ENCODE results near the gene PSMD1. TPM values are rescaled to one million over a fixed set of nuclear protein-coding genes. Genes with fewer than 3 reads are reported as not detected.

The PSMD1 gene
- total RNA-seq, 1 donor from 2014 or later = 99.9 TPM

GRCh38 chr2:231127936-231128335, 71.3 kb downstream of the PSMD1 start:
- Mint-ChIP-seq H3K36me3 (ENCODE audit: low read depth) (peaks cover 2% of the 10 kb centered on the region), H3K4me1 (peaks cover 7% of the 10 kb centered on the region), H3K4me3 (no peak overlapping the region), H3K27me3 (no peaks in the 10 kb centered on the region), H3K9me3 (no peaks in the 10 kb centered on the region), H3K27ac (no peak overlapping the region)
- ATAC-seq (ENCODE audit: low read depth) = no peak
- ChIA-PET CTCF (no interaction called here), POLR2A (no interaction called here)
- no peak for DNase-seq
- no peak for TF ChIP-seq CTCF (IDR thresholded peaks at IDR 0.05)
- intact Hi-C loops (cut with micrococcal nuclease) = no loop called here

GRCh38 chr2:231128541-231128940, 71.9 kb downstream of the PSMD1 start:
- Mint-ChIP-seq H3K4me3 (no peak overlapping the region), H3K9me3 (no peaks in the 10 kb centered on the region), H3K36me3 (ENCODE audit: low read depth) (peaks cover 2% of the 10 kb centered on the region), H3K27me3 (no peaks in the 10 kb centered on the region), H3K4me1 (peaks cover 6% of the 10 kb centered on the region), H3K27ac (no peak overlapping the region)
- ChIA-PET POLR2A (no interaction called here), CTCF (no interaction called here)
- no peak for ATAC-seq (ENCODE audit: low read depth)
- DNase-seq = no peak
- intact Hi-C loops (cut with micrococcal nuclease) = no loop called here
- TF ChIP-seq CTCF (IDR thresholded peaks at IDR 0.05) = no peak

GRCh38 chr2:231129216-231129615, 72.5 kb downstream of the PSMD1 start:
- intact Hi-C loops (cut with micrococcal nuclease) = no loop called here
- TF ChIP-seq CTCF (IDR thresholded peaks at IDR 0.05) = no peak
- ATAC-seq (ENCODE audit: low read depth) (no peak), DNase-seq (no peak)
- no peak overlapping the region for H3K4me3 Mint-ChIP-seq
- peaks cover 2% of the 10 kb centered on the region for H3K36me3 Mint-ChIP-seq (ENCODE audit: low read depth)
- no peaks in the 10 kb centered on the region for H3K27me3 Mint-ChIP-seq
- ChIA-PET CTCF (interaction anchor here (1.6 kb wide), 1 partner anchor 283 kb away, joined by 4 read pairs; no protein-coding TSS in a partner anchor), POLR2A (no interaction called here)
- H3K27ac Mint-ChIP-seq = no peak overlapping the region
- H3K9me3 Mint-ChIP-seq = no peaks in the 10 kb centered on the region
- H3K4me1 Mint-ChIP-seq = peaks cover 8% of the 10 kb centered on the region

GRCh38 chr2:231130336-231131056, 73.8 kb downstream of the PSMD1 start:
- no peak overlapping the region for H3K27ac Mint-ChIP-seq
- no peak for TF ChIP-seq CTCF (IDR thresholded peaks at IDR 0.05)
- DNase-seq (no peak), ATAC-seq (ENCODE audit: low read depth) (no peak)
- ChIA-PET CTCF (interaction anchor here (1.6 kb wide), 1 partner anchor 282 kb away, joined by 4 read pairs; no protein-coding TSS in a partner anchor), POLR2A (no interaction called here)
- intact Hi-C loops (cut with micrococcal nuclease) = no loop called here
- H3K36me3 Mint-ChIP-seq (ENCODE audit: low read depth) = peaks cover 2% of the 10 kb centered on the region
- H3K4me3 Mint-ChIP-seq = no peak overlapping the region
- no peaks in the 10 kb centered on the region for H3K27me3 Mint-ChIP-seq
- H3K9me3 Mint-ChIP-seq = no peaks in the 10 kb centered on the region
- peaks cover 16% of the 10 kb centered on the region for H3K4me1 Mint-ChIP-seq

- Mint-ChIP-seq H3K27me3 (no peaks in the 10 kb centered on the region), H3K4me1 (peaks cover 24% of the 10 kb centered on the region), H3K4me3 (no peak overlapping the region), H3K27ac (no peak overlapping the region), H3K9me3 (no peaks in the 10 kb centered on the region), H3K36me3 (ENCODE audit: low read depth) (peaks cover 2% of the 10 kb centered on the region)
- DNase-seq = no peak
- no peak for TF ChIP-seq CTCF (IDR thresholded peaks at IDR 0.05)
- intact Hi-C loops (cut with micrococcal nuclease) = no loop called here
- POLR2A ChIA-PET = no interaction called here
- ATAC-seq (ENCODE audit: low read depth) = no peak
- CTCF ChIA-PET = no interaction called here
Measured at GRCh38 chr2:231132129-231132528, 75.5 kb downstream of the PSMD1 start.
